GM19023 (cell line): Measurements from ENCODE around the gene BLMH.
"Not testable (repeated sequence)": the region's sequence is repeated elsewhere in the genome, so short reads cannot be mapped to it uniquely, and the experiment has no call there.

ENCODE experiments used
- ATAC-seq: cut with Tn5 transposase; IDR thresholded peaks from one replicate; pipeline ENCODE4 v1.9.1; 2021; ENCODE audit warnings: mild to moderate bottlenecking, moderate library complexity; ENCODE audit not compliant: unreplicated experiment

BLMH gene

GRCh38 chr17:30207655-30208054 is 84.1 kb downstream of the BLMH start:
- no peak for ATAC-seq

DNA sequence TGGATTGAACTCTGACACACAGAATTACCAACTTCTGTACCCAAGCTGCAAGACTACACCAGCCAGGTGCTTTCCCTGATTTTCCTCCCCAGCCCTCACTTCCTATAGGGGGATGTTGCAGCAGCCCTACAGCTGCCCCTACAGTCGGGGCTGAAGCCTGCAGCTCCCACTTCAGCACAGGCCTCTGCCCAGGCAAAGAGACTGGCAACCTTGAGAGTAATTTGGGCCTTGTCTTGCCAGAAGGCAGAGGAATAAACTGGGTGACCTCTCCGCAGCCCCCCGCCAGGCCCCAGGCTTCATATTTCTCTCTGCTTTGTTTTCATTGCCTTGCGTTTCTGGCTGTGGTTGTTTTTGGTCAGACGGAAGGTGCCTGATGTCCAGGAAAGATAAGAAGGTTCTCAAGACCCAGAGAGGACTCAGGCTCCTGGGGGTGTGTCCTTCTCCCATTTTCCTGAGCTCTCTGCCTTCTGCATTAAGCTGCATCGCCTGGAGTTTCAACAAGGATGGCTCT is 88.2 kb downstream of the BLMH start:
- no peak for ATAC-seq

GRCh38 chr17:30200656-30201055 is 91.1 kb downstream of the BLMH start:
- ATAC-seq = not testable (repeated sequence)

- ATAC-seq = no peak
Observed at GRCh38 chr17:30200106-30200505, 91.6 kb downstream of the BLMH start.

- ATAC-seq = no peak
Observed at GRCh38 chr17:30199600-30199999, 92.1 kb downstream of the BLMH start.
